OCI-LY7 (cell line): Measurements from ENCODE around the gene RTN4RL2.

Source experiments
- CTCF ChIP-seq: fragments of 200-600 bp; sonication (generic); conservative IDR thresholded peaks from 2 replicates; pipeline ENCODE4 v1.5.1; 2014; ENCODE audit warnings: mild to moderate bottlenecking, antibody characterized with exemption, low read length, moderate library complexity, mixed read lengths
- EZH2phosphoT487 ChIP-seq: fragments of 200-600 bp; sonication (generic); IDR thresholded peaks from 2 replicates; pipeline ENCODE4 v1.6.1; 2018; ENCODE audit warnings: low read depth, borderline replicate concordance, mild to moderate bottlenecking, mixed run types, antibody characterized with exemption, low read length, moderate library complexity, mixed read lengths

GRCh38 chr11:57467508-57468157, 7.3 kb downstream of the RTN4RL2 start:
- TF ChIP-seq CTCF (no peak), EZH2phosphoT487 (no peak)
